Limb (tissue), 2 donors: Measurements from ENCODE around the gene CPSF4.

Experiments
- DNase-seq, 2 donors: peaks; one replicate each; pipeline ENCODE4 v3.0.0-alpha.2; 2016; ENCODE audit errors: extremely low spot score in 2 of 2

CPSF4 gene

DNA sequence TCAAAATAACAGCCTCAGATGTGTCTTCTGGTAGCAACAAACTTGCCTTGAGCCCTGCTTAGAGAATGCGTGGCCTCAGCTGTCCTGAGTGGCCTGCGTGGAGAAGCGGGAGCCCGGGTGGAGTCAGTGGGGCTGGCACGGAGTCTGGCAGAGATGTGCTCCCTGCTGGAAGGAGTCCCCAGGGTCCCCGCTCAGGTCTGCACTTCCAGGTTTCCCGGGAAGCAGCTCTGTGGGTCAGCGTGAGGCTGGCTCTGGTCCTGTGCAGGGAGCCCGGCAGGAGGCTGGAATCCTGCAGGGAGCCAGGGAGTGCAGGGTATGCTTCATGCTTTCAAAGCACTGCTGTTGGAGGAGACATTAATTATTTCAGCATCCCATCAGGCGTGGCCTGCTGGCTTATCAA lies 10.1 kb downstream of the CPSF4 start:
- no peak for DNase-seq

DNA sequence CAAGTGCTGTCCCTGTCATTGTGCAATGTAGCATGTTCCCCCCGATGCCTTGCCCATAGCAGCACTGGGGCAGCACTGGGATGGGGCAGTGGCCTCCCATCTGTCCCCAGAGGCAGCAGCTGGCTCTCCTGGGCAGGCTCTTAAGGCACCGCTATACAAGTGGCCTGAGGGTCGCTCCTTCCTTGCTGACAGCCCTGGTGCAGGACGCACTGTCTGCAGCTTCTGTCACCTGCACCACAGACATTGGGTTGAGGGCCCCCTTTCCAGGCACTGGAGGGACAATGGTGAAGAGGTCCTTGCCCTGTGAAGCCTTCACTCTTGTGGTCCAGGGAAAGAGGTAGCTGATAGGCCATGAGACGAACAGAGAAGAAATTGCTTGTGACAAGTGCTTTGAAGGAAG lies 10.6 kb downstream of the CPSF4 start:
- DNase-seq: no peak

DNA sequence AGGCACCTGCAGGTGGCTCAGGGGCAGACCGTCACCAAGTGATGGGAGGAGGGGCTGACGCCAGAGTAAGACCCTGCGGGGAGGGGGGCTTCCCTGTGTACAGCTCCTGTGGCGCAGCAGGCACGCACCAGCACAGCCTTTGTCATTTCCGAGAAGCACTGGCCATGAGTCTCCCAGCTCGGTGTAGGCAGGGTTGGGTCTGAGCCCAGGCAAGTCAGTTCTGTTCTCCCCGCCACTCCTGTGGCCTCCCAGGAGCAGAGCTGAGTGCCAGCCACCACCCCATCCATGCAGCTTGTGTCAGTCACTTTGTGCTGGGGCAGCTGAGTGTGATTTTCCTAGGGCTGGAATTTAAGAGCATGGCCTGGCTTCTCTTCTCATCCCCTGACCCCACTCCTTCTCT lies 13.2 kb downstream of the CPSF4 start:
- no peak for DNase-seq

DNA sequence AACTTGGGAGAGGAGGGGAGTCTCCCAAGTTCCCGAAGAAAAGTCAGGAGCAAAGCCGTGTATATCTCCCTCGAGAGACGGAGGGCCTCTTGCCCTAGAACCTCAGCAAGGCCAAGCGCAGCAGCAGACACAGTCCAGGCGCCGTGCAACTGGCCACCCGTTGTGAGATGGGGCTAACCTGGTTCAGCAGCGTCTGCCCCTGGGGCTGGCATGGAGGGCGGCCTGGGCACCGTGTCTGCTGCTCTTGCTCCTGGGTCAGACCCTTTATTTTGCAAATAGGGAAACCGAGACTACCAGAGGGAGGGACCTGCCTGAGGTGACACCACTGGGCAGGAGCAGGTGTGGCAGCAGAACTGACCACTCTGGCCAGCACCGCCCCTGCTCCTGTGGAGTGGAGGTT lies 13.8 kb downstream of the CPSF4 start:
- DNase-seq: no peak

DNA sequence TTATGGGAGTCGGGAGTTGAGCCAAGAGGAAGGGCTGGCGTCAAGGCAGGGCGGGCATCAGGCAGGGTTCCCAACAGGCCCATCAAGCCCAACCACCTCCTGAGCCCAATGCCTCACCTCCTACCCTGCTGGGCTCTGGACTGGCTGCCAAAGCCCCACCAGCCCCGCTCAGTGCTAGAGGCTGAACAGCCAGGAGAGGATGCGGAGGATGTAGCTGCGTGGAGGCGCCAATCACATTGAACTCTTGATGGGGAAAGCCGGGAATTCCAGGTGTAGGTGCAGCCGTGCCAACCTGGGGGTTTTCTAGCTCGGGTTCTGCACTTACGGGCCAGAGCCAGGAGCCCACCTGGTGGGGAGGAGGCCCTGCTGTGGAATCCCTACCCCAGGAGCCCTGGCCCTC lies 14.4 kb downstream of the CPSF4 start:
- DNase-seq: no peak

DNA sequence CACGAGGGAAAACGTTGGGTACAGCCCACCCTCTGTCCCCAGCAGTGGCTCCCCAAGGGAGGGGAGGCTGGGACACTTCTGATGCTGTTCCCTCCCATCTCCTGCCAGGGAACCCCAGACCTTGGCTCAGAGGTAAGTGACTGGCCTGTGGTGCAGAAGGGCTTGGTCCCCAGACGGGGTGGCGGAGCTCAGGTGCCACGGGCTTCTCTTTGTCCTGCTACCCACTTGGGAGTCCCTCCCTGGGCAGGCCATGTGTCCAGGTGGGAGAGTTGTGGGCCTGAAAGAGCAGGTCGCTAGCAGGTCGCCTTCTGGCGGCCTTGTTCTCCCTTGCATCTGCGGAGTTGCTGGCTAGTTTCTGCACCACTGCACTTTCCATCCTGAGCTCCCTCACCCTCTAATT lies 17.1 kb downstream of the CPSF4 start:
- DNase-seq: no peak

DNA sequence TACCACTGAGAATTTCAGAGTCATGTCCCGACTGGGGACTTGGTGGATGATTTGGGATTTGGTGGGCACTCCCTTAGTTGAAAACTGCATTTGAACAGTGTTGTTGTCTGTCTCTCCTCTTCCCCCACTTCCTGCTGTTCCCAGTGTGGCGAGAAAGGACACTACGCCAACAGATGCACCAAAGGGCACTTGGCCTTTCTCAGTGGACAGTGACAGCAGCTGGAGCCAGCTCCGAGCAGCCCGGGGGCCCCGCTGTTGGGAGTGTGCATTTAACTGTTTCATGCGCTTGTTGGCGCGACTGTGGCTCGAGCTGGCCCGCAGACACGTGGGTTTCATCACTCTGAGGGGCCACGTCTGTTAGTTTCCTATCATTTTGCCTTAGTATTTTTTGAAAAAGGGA lies 17.5 kb downstream of the CPSF4 start:
- DNase-seq: no peak

DNA sequence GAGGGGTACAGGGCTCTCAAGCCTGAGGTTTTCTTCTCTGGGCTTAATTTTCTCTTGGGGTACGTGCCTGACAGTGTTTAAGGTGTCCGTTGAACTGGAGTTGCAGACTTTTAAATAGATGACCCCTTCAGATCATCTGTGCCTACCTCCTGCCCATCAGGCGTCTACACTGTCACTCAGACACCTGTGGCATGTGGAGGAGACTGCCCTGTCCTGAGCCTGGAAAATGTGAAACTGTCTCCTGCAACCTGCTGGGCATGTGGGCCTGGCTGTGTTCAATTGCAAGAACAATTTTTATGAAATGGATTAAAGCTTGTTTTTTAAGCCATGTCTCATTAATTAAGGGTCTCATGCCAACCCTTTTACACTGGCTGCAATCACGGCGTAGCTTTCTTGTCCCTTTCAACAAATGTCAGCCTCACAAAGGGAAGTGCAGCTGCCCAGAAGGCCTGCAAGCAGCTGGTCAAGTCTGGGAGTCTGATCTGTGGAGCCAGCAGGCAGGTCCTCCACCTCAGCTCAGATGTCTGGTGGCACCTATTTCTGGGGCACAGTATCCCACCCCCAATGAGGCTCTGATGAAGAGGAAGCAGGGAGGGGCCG lies 18.4 kb downstream of the CPSF4 start:
- no peak for DNase-seq

DNA sequence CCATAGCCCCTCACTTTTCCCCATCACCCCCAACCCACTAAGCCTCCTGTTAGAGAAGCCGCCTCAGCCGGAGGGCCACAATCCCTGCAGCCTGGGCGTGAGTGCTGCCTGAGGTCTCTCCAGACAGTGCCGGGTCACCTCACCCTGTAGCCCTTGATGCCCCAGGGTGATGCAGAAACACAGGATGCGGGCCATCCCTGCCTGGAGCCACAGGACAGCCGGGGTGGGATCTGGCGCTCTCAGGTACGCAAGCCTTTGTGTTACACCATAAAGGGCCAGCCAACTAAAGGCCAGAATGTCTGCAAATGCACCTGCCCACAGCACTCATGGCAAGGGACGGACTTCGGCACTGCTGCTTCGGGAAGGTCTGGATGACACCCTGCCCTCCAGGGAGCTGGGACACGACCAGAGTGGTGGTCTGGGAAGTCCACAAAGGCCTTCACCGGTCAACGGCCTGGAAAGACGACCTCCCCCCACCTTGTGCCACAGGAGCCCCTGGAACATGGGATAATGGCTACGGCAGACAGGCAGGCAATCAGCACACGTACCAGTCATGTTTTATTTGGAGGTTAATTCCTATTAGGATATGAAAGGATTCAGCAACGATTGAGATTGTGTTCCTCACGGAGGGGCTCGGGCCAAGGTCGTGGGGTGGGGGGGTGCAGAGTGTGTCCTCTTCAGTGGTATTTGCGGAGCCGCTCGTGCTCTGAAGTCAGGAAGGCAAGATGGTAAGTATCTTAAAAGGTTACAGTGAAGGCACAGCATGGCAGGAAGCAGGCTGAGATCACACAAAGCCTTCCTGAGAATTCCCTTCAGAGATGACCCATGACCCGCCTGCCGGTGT lies 19.1 kb downstream of the CPSF4 start:
- DNase-seq: no peak

DNA sequence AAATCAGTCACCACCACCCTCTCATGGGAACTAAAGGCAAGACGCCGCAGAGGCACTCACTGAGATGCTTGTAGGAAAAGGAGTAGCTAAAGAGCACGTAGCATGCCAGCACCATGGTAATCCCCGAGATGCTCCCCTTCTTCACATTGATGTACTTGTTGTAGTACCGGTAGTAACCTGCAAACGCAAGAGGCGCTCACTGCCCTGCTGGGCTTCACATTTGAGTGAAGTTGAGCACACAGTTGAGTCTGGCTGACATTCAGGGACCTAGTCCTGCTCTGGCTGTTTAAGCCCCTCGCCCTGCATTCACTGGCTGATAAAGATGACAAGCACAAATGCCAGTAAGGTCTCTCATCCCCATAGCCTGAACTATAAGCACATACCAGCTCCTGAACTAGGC lies 20.3 kb downstream of the CPSF4 start:
- DNase-seq: no peak

DNA sequence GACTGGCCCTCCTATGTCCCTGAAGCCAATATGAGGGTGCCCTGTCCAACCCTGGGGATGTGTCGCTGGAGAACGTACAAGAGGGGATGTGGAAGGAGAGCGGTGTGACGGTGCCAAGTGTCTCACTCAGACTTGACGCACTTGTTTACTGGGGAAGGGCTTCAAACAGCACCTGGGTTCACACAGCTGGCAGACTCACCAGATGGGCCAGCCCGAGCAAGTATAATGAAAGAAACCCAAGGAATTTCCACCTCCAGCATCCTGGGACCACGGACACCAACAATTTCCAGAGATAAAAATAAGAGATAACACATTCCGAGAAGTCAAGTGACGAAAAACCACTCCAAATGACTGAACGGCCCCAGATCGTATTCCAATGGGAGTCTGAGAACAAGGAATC lies 21.9 kb downstream of the CPSF4 start:
- DNase-seq: no peak

DNA sequence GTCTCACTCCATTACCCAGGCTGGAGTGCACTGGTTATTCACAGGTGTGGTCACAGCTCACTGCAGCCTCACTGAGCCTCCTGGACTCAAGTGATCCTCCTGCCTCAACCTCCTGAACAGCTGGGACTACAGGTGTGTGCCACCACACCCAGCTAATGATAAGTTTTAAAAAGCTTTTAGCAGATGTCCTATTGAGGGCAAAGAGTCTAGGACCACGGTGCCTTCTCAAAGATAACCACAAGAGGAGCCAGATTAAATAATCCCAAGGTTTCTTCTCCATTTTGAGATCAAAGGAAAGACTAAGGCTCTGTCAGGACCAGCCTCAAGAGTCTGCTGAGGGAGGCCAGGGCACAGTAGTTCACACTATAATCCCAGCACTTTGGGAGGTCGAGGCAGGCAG lies 22.5 kb downstream of the CPSF4 start:
- DNase-seq: no peak

DNA sequence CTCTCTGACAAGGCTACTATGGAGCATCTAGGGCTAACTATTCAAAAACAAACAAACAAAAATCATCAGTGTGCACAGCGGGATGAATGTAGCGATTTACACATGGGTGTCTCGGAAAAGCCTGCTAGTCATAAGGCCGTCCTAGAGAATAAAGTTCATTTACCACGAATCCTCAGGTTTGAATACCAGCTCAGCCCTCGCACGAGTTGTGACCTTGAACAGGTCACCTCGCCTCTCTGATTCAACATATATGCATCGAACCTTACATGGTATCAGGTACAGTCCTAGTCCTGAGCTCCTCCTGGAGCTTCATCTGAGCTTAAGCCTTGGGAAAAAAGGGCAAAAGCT lies 26.7 kb downstream of the CPSF4 start:
- no peak for DNase-seq

DNA sequence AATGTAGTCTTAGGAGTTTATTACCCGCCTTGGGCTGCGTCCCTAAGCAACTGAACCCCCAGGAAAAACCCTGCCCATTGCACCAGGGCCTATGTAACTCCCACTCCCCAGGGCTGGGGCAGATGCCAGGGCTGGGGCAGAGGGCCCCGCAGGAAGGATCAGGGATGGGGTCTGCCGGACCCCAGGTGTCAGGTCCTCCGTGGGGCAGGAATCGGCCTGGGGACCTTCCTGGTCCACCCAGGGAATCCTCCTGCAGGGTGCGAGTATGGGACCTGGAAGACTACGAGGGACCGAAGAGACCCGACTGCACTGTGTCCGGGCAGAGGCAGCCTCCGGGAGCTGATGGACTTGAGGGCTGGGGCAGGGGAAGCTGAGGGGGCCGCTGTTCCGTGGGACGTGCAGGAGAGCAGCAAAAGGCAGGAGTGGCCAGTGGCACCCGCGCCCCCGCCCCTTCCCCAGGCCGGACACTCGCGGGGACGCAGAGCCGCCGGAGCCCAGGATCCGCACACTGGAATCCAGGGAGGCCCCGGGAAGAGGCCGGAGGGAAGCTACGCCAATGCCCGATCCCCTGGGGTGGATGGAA lies 29.7 kb downstream of the CPSF4 start:
- no peak for DNase-seq

DNA sequence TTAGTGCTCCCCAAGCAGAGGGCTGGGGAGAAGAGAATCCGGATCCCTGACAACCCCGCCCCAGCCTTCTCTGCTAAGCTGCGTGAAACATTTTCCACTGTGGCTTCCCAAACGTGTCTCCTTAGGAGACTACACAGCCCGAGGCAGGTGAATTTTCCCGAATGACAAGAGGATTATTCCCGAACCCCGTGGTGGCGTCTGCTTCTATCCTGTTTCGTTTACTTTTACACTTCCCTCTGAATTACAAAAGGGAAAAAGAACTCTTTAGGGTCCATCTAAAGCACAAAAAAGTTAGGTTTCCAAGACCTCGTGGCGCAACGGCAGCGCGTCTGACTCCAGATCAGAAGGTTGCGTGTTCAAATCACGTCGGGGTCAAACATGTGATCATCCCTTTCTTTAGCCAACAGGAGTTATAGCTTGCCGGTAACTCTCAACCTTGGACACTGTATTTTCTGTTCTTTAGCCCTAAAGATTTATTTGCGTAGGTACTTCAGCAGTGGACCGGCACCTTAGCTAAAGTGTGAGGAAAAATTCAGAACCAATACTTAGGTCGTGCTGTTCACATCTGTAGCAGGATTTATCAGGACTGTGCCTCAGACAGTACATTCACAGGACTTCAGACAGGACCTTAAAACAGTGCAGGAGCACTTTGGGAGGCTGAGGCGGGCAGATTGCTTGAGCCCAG lies 30.8 kb downstream of the CPSF4 start:
- no peak for DNase-seq

DNA sequence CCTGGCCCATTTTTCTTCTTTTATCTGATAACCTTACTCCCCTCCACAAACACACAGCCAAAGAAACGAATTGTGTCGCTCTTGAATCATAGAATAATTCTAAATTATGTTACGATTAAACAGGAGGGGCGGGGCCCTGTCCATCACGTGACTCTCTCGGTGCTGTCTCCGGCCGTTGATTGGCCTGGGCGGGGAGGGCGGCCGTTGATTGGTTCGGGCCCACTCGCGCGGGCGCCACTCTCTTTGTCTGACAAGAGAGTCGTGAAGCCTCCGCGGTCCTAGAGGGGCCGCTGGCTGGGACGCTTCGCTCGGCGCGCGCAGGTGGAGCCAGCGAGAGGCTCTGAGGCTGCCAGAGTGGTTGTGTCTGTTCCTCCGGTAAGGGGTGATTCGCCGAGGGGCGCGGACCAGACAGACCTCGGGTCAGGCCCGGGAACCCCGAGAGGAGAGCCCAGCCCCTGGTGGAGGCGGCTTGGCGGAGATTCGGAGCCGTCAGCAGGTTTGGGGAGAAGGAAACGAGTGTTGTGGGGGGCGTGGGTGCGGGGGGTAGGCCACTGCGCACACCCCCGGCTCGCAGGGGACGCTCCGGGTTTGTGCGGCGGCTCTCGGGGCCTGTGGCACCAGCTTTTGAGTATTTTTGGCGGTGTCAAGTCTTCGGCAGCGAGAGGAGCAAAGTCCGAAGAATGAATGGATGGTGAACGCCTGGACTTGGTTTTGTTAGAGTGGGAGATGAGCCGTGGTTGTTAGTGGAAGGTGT lies 34.0 kb downstream of the CPSF4 start, which contains the start of gene ZNF789:
ZNF789 (plus strand) TSS at position 330 of the 754 bp plus-strand sequence. CDS start 3,567 bp downstream, outside the sequence.
- peak; percentile 95 to 98 for DNase-seq

DNA sequence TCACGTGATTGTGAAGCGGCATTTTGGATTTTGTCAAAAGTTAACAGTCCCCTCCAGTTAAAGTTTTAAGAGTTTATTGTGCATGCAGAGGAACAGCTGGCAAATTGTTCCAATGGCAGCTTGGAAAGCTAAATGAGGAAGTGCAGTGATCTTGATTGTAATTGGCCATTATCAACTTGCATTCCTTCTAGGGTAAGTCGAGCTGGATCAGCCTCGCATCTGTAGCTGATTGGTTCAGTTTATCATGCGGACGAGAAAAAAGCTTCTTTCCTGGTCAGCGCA lies 34.5 kb downstream of the CPSF4 start:
- DNase-seq: no peak

DNA sequence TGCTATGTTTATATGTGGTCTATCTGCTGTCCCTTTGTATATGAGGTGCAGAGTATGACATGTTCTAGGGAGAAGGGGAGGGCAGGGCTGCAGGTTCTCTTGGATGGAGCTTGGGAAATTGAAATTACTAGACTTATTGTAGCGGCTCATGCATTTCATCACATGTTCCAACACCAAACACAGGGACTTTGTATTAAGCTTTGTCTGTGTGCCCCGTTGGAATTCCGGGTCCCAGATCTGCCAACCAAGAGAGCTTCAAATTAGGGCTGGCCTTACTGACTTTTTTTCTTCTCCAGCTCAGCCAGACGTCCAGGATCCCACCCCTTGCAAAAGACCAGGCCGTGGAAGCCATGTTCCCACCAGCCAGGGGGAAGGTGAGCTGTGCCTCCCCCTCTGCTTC lies 37.4 kb downstream of the CPSF4 start:
- no peak for DNase-seq

DNA sequence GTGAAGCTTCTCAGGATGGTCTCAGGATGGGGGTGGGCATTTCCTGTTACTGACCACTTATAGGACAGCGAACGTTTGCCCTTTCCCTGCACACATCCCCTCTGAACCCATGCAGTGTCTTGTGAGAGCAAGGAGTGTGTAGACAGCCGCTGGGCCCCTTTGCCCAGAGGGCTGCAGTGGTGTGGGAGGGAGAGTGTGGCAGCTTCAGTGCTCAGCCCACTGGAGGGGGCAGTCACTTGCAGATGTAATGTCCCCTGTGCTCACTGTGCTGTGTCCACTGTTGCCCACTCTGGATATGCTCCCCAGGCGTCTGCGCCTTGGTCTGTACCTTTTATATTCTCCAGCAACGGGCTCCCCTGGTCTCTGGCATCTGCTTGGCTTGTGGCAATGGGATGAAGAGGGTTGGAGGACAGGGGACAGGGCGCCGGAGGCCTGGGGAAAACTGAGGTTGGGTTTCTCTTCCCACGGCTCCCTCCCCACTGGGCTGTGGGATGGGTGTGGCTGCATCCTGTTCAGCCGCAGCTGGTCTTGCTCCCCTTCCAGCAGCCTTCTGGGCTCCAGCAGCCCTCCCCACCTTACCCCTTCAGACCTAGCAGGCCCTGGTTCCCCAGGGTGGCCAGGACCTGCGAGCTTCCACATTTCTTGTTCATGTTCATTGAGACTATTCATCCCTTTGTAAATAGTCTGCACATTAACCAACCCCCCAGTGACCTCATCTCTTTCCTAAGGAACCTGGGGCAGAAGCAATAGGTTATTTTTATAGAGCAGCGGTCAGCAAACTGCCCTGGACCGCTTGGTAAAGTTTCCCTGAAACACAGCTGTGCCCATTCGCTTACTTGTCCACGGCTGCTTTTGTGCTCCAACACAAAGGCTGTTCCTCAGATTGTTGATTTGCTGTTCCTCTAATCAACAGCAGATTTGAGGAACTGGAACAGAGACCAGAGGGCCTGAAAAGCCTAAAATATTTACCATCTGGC lies 40.0 kb downstream of the CPSF4 start:
- DNase-seq: no peak

DNA sequence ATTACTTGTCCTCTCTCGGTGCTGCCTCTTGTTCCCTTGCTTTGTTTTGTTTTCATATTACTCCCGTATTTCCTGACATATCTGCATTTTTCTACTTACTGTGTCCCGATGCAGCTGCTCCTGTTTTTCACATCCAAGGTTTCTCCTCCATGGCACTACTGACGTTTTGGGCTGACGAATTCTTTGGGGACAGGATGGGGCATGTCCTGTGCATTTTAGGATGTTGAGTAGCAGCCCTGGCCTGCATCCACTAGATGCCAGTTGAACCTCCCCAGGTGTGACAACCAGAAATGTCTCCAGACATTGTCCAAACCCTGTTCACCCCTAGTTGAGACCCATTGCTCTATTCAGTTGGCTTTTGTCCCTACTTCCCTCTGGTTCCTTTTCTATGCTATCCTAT lies 46.4 kb downstream of the CPSF4 start:
- DNase-seq: no peak

DNA sequence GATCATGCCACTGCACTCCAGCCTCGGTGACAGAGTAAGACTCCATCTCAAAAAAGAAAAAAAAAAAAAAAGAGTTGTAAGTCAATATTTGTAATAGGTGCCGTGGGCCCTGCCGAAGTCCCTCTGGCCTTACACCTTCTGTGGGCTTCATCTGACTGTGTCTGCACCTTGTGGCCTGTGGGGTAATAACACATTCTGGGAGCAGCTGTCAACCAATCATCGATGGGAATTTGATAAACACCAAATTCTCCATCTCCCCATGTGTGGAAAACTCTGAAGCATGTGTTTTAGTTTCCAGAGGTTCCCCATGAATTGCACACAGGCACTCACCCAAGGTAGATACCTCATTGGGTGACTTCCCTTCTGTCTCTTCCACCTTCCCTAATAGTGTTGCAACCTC lies 50.5 kb downstream of the CPSF4 start:
- DNase-seq: no peak
